Endothelial cell of umbilical vein (primary cell): ENCODE measurements around the gene ALG11. TPM values are rescaled to one million over a fixed set of nuclear protein-coding genes. Genes with fewer than 3 reads are reported as not detected.

Experiments
- BruUV-seq: library from RNA; stranded (reverse); fragments of 400-500 nt; replicated peaks from 2 replicates; lab custom pipeline; 2021; lab: Mats Ljungman, UMichigan
- CTCF ChIA-PET: fragments of 300-600, 350-600 bp; sonication (Branson Sonifier 250); formaldehyde crosslinking; loops from one replicate; lab custom pipeline; 2021; ENCODE audit warnings: antibody characterized with exemption, inconsistent platforms; lab: Charles Lee
- POLR2A ChIA-PET: fragments of 300-600, 350-600 bp; sonication (Branson Sonifier 250); formaldehyde crosslinking; loops from one replicate; lab custom pipeline; 2021; ENCODE audit warnings: antibody characterized with exemption, inconsistent platforms; lab: Charles Lee
- DNase-seq: peaks from one replicate; pipeline ENCODE4 v3.0.0-alpha.2; 2011; ENCODE audit warnings: low read depth, low spot score
- FAIRE-seq: peaks from 2 replicates; lab custom pipeline; 2011; peaks lifted over from hg19 to GRCh38; lab: Jason Lieb, UNC
- H2AFZ ChIP-seq: 2 replicates; pipeline ENCODE4 v1.6.0; 2012; ENCODE audit warnings: low read depth, low read length, control low read depth, inconsistent platforms
- H3K27ac ChIP-seq: 2 replicates; pipeline ENCODE4 v1.5.1; 2011; ENCODE audit warnings: low read depth, mild to moderate bottlenecking, control low read depth, low read length, moderate library complexity; ENCODE audit not compliant: insufficient read depth
- H3K27me3 ChIP-seq, 2 experiments: 2 replicates each; pipeline versions ENCODE4 v1.6.0 to v1.6.1; 2011; ENCODE audit warnings: low read length in 2 of 2, mixed read lengths in 1 of 2; ENCODE audit not compliant: control insufficient read depth in 2 of 2, insufficient read depth in 2 of 2
- H3K36me3 ChIP-seq, 2 experiments: 2 replicates in 1 of 2; 3 replicates in 1 of 2; pipeline ENCODE4 v1.5.1; 2011; ENCODE audit warnings: low read length in 2 of 2, mild to moderate bottlenecking in 1 of 2, moderate library complexity in 1 of 2; ENCODE audit not compliant: control insufficient read depth in 2 of 2, insufficient read depth in 2 of 2; ENCODE audit errors: extremely low read depth in 1 of 2
- H3K4me1 ChIP-seq: 3 replicates; pipeline ENCODE4 v1.5.1; 2011; ENCODE audit warnings: mild to moderate bottlenecking, low read length; ENCODE audit not compliant: control insufficient read depth, insufficient read depth; ENCODE audit errors: extremely low read depth
- H3K4me2 ChIP-seq: 2 replicates; pipeline ENCODE4 v1.6.1; 2011; ENCODE audit warnings: low read length, control low read depth, mixed read lengths; ENCODE audit not compliant: insufficient read depth
- H3K4me3 ChIP-seq, 3 experiments: fragments of 200-600 bp in 1 of 3; sonication (generic), shearing (Covaris generic) in 1 of 3; replicated peaks in 1 of 3; 2 replicates each; pipeline ENCODE4 v1.5.1; 2011 to 2016; ENCODE audit warnings: control low read depth in 3 of 3, low read length in 3 of 3, mild to moderate bottlenecking in 2 of 3, inconsistent platforms in 1 of 3, low read depth in 1 of 3, moderate library complexity in 1 of 3; ENCODE audit not compliant: insufficient read depth in 1 of 3
- H3K79me2 ChIP-seq: 2 replicates; pipeline ENCODE4 v1.6.0; 2012; ENCODE audit warnings: low read length, inconsistent platforms; ENCODE audit not compliant: control insufficient read depth, insufficient read depth
- H3K9ac ChIP-seq: replicated peaks from 2 replicates; pipeline ENCODE3; 2011; ENCODE audit warnings: low read length, control low read depth; ENCODE audit not compliant: insufficient read depth; ENCODE audit errors: extremely low read depth
- H3K9me1 ChIP-seq: replicated peaks from 3 replicates; pipeline ENCODE4 v1.6.0; 2011; ENCODE audit warnings: mild to moderate bottlenecking, low read length; ENCODE audit not compliant: control insufficient read depth, insufficient read depth; ENCODE audit errors: extremely low read depth
- H3K9me3 ChIP-seq: replicated peaks from 2 replicates; pipeline ENCODE4 v1.5.1; 2012; ENCODE audit warnings: low read length, inconsistent platforms; ENCODE audit not compliant: control insufficient read depth, insufficient read depth
- H4K20me1 ChIP-seq: replicated peaks from 2 replicates; pipeline ENCODE3; 2011; ENCODE audit warnings: mild to moderate bottlenecking, low read length; ENCODE audit not compliant: control insufficient read depth, insufficient read depth; ENCODE audit errors: extremely low read depth
- CTCF ChIP-seq, 2 donors: IDR thresholded peaks; 1 replicate in 1 of 2; 2 replicates in 1 of 2; pipeline ENCODE4 v1.5.1; 2011; ENCODE audit warnings: low read length in 2 of 2, mild to moderate bottlenecking in 2 of 2, moderate library complexity in 2 of 2, control low read depth in 1 of 2, inconsistent platforms in 1 of 2, low read depth in 1 of 2; ENCODE audit not compliant: insufficient read depth in 1 of 2; ENCODE audit errors: extremely low read depth in 1 of 2
- EZH2 ChIP-seq: IDR thresholded peaks from 2 replicates; pipeline ENCODE4 v1.6.1; 2012; ENCODE audit warnings: borderline replicate concordance, low read depth, mild to moderate bottlenecking, moderate library complexity, low read length, inconsistent platforms; ENCODE audit not compliant: severe bottlenecking
- FOS ChIP-seq: IDR thresholded peaks from 2 replicates; pipeline ENCODE4 v1.6.1; 2011; ENCODE audit warnings: mild to moderate bottlenecking, low read length, moderate library complexity, borderline replicate concordance; ENCODE audit not compliant: insufficient read depth
- GATA2 ChIP-seq: IDR thresholded peaks from 2 replicates; pipeline ENCODE4 v1.7.0; 2011; ENCODE audit warnings: low read depth, mild to moderate bottlenecking, moderate library complexity, mixed read lengths, low read length; ENCODE audit not compliant: insufficient read length, insufficient read depth
- JUN ChIP-seq: IDR thresholded peaks from 2 replicates; pipeline ENCODE4 v1.6.1; 2011; ENCODE audit warnings: borderline replicate concordance, low read depth; ENCODE audit not compliant: insufficient read length, insufficient read depth
- MAX ChIP-seq: IDR thresholded peaks from 2 replicates; pipeline ENCODE4 v1.6.1; 2011; ENCODE audit not compliant: insufficient read depth, insufficient read length
- MYC ChIP-seq: IDR thresholded peaks from one replicate; pipeline ENCODE4 v1.6.1; 2011; ENCODE audit warnings: mild to moderate bottlenecking, low read depth, low read length
- POLR2A ChIP-seq: IDR thresholded peaks from 2 replicates; pipeline ENCODE4 v1.6.1; 2012; ENCODE audit warnings: low read depth, mild to moderate bottlenecking, control low read depth, low read length
- POLR2AphosphoS5 ChIP-seq: IDR thresholded peaks from 2 replicates; pipeline ENCODE4 v1.6.1; 2012; ENCODE audit warnings: low read depth, mild to moderate bottlenecking, control low read depth, low read length, moderate library complexity; ENCODE audit not compliant: insufficient read depth
- dilution Hi-C: fragments of 300-500 bp; cut with MboI; formaldehyde crosslinking; loops from one replicate; pipeline ENCODE4 v1.15.0; 2019; ENCODE audit warnings: low sequenced_read_pairs; ENCODE audit not compliant: extremely low pct_ligation_motif_present
- intact Hi-C: fragments of 100-400 bp; cut with micrococcal nuclease; formaldehyde crosslinking; loops from one replicate; pipeline ENCODE4 v1.10.0; 2022
- polyA plus RNA-seq, 4 experiments: library from polyadenylated mRNA; depleted of rRNA in 3 of 4; stranded (reverse) in 3 of 4; unstranded in 1 of 4; fragments of >200 nt; gene quantifications; 2 replicates each; pipeline versions ENCODE4 v1.2.1 to v1.2.3, GENCODE V29; 2011 to 2012; ENCODE audit warnings: missing spikeins in 1 of 4
- total RNA-seq: library from RNA; stranded (reverse); gene quantifications from 2 replicates; pipeline ENCODE4 v1.2.3, GENCODE V29; 2021

Gene ALG11
- total and polyA plus RNA-seq, 2 donors (not counting 3 experiments of a cell fraction or from before 2014, with no cell fraction given) = 6.5 to 31.0 TPM

- BruUV-seq = no TSS peak
- CTCF ChIA-PET = no interaction called here
Observed at GRCh38 chr13:52043675-52044074, 31.5 kb downstream of the ALG11 start.

More at GRCh38 chr13:52043675-52044074, 31.5 kb downstream of the ALG11 start:
- intact Hi-C loops (no loop called here), dilution Hi-C loops (no loop called here)
- DNase-seq = no peak
- POLR2A ChIA-PET = no interaction called here
- no peak overlapping the region for H3K4me3 ChIP-seq
- no peaks in the 10 kb centered on the region for H3K79me2 ChIP-seq
- no peak overlapping the region for H2AFZ ChIP-seq
- no peaks in the 10 kb centered on the region for H3K4me1 ChIP-seq
- H3K27ac ChIP-seq = no peak overlapping the region
- H4K20me1 ChIP-seq = no peaks in the 10 kb centered on the region
- no peaks in the 10 kb centered on the region for H3K36me3 ChIP-seq
- no peaks in the 10 kb centered on the region for H3K9me1 ChIP-seq
- H3K4me2 ChIP-seq = no peak overlapping the region
- no peak overlapping the region for H3K9ac ChIP-seq
- H3K27me3 ChIP-seq = no peaks in the 10 kb centered on the region
- no peak for FAIRE-seq
- H3K9me3 ChIP-seq = no peaks in the 10 kb centered on the region
- TF ChIP-seq EZH2 (no peak), MYC (no peak), FOS (no peak), MAX (no peak), CTCF (IDR thresholded peaks at IDR 0.05; ENCODE audit: extremely low read depth in 1 of 2, insufficient read depth in 1 of 2, low read depth in 1 of 2, low read length in 2 of 2) (no peak), JUN (no peak), GATA2 (no peak), POLR2AphosphoS5 (no peak), POLR2A (no peak)
